COLO668 (cell line): ENCODE results near the gene NOTCH4.

Experiments
- DNase-seq: peaks from one replicate; lab custom pipeline; 2025; ENCODE audit not compliant: unreplicated experiment; lab: John Stamatoyannopoulos, UW

The NOTCH4 gene

DNA sequence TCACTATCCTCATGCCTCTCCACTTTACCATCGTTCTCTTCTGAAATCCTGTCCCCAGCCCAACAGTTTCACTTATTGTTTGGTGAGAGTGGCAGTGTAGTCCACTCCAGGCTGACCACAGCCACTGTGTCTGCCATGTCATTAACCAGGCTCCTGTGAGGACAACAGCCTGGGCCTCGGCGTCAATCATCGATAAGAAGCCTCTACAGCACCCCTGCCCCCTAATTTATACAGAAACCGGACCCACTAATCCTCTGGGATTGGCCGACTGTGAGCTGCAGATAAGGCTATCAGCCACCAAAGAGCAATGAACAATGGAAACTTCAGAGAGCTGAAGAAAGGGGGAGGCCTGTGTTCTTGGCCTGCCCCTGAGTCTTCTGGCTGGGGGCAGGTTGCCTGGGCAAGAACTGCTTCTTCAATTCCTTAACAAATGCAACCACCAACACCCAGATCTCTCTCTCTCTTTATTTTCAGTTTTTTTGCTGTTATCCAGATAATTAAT is 56.1 kb downstream of the NOTCH4 start:
- peak; percentile 15 for DNase-seq

DNA sequence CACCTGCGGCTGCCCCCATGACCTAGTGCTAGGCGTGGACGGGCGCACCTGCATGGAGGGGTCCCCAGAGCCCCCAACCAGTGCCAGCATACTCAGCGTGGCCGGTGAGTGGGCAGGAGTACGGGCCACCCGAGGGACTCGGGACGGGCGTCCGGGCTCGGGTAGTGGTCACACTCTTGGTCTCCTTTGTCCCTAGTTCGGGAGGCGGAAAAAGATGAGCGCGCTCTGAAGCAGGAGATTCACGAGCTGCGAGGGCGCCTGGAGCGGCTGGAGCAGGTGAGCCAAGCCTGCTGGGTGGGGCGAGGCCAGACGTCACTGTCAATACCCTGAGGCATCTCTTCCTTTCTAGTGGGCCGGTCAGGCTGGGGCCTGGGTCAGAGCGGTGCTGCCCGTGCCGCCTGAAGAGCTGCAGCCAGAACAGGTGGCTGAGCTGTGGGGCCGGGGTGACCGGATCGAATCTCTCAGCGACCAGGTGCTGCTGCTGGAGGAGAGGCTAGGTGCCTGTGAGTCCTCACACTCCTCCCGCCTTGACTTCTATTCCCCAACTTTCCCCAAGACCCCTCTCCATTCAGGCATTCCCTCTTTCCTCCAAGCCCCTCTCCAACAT is 56.6 kb downstream of the NOTCH4 start:
- peak; percentile 87 for DNase-seq

DNA sequence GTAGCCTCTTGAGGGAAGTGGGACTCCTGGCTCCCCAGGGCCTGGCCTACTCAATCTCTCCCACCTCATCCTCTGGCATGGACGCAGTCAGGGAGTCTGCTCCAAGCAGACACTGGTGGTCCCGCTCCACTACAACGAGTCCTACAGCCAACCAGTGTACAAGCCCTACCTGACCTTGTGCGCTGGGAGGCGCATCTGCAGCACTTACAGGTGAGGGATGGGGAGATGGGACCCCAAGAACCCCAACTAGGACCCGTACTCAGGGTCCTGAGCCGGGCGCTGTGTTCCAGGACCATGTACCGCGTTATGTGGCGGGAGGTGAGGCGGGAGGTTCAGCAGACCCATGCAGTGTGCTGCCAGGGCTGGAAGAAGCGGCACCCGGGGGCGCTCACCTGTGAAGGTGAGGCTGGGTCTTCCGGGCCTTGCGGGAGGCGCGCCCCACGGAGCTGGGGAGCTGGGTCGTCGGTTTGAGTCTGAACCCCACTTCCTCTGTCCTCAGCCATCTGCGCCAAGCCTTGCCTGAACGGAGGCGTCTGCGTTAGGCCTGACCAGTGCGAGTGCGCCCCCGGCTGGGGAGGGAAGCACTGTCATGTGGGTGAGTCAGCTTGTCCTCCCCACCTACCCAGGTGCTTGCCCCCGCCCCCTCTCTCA is 57.3 kb downstream of the NOTCH4 start:
- DNase-seq: peak; percentile 86

DNA sequence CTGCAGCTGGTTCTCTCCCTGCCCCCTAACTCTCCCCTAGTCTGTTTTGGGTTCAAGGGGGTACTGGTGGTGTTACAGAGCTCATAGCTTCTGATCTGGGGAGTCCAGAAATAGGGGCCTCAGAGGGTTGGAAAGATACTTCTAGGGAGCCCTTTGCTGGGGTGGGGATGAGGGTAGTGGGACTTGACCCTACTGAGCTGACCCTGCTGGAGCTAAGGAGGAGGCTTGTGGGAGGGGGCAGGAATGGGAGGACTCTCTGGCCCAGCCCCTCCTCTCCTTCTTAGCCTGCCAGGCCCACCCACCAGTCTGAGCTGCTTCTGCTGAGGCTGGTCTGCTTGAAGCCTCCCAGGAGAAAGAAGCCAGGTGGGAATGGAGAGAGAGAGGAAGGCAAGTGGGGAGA is 59.6 kb downstream of the NOTCH4 start, which contains the start of gene EGFL8:
TSS of gene EGFL8 (plus strand) at position 301 of the 400 bp plus-strand sequence. CDS start 1,571 bp downstream, outside the sequence.
- no peak for DNase-seq

DNA sequence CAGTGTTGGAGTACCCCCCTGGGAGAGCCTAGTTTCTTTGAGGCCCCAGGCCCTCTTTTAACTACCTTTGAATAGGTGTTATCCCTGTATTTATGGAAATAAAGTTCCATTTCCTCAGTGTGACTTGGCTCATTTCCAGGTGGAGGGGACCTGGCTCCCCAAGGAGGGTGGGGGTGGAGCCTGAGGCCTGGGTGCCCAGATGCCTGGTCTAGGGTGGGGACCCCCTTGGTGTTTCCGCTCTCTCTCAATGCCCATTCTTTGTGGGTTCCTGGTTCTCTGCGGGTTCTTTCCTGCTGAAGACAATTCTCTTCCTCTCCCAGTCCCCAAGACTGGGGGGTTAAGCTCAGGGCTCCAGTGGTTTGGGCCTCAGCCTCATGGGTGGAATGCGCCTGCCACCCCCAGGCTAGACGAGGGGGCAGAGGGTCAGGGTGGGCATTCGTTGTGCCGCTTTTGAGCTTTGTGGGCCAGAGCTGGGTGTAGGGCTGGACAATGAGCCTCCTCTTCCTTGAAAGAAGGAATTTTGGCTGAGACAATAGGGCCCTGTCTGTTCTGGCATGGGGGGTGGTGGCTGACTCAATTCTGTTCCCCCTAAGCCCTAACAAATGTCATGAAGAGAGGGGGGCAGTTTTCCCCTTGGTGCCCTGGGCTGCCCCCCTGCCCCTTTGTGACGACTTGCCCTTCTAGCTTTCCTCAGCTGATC is 60.2 kb downstream of the NOTCH4 start:
- DNase-seq: no peak

DNA sequence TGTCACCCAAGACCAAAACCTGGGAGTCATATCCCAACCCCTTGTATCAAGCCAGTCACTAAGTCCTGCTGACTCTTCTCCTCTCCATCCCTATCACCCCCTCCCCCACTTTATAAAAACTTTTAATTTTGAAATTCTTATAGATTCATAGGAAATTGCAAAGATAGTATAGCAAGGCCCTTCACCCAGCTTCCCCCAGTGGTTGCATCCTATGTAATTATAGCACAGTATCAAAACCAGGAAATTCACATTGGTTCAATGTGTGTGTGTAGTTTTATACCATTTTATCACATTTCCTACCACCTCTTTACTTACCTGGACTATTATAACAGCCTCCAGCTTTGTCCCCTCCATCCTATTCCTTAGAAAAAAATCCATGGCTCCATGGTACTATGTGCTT is 65.8 kb downstream of the NOTCH4 start:
- no peak for DNase-seq

DNA sequence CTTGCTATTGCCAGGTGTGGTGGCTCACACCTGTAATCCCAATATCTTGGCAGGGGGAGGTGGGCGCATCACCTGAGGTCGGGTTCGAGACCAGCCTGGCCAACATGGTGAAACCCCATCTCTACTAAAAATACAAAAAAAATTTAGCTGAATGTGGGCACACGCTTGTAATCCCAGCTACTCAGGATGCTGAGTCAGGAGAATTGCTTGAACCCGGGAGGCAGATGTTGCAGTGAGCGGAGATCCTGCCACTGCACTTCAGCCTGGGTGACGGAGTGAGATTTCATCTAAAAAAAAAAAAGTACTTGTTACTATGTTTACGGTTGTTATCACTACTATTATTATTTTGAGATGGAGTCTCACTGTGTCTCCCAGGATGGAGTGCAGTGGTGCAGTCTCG is 67.0 kb downstream of the NOTCH4 start:
- DNase-seq: no peak

DNA sequence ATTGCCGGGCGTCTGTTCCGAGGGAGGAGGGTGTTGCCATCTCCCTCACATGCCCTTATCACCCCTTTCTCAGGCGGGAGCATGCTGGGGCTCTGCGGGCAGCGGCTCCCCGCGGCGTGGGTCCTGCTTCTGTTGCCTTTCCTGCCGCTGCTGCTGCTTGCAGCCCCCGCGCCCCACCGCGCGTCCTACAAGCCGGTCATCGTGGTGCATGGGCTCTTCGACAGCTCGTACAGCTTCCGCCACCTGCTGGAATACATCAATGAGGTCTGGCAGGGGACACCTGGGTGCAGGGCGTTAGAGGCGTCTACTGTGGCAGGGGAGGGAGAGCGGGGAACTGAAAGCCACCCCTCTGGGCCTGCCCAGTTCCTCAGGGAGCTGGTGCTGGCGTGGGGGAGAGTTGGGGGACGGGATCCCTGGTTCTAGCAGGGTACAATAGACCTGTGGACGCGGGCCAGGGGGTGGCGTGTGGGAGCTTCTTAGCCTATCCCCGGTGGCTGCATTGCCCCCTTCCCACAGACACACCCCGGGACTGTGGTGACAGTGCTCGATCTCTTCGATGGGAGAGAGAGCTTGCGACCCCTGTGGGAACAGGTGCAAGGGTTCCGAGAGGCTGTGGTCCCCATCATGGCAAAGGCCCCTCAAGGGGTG is 69.2 kb downstream of the NOTCH4 start:
- peak; percentile 70 for DNase-seq

DNA sequence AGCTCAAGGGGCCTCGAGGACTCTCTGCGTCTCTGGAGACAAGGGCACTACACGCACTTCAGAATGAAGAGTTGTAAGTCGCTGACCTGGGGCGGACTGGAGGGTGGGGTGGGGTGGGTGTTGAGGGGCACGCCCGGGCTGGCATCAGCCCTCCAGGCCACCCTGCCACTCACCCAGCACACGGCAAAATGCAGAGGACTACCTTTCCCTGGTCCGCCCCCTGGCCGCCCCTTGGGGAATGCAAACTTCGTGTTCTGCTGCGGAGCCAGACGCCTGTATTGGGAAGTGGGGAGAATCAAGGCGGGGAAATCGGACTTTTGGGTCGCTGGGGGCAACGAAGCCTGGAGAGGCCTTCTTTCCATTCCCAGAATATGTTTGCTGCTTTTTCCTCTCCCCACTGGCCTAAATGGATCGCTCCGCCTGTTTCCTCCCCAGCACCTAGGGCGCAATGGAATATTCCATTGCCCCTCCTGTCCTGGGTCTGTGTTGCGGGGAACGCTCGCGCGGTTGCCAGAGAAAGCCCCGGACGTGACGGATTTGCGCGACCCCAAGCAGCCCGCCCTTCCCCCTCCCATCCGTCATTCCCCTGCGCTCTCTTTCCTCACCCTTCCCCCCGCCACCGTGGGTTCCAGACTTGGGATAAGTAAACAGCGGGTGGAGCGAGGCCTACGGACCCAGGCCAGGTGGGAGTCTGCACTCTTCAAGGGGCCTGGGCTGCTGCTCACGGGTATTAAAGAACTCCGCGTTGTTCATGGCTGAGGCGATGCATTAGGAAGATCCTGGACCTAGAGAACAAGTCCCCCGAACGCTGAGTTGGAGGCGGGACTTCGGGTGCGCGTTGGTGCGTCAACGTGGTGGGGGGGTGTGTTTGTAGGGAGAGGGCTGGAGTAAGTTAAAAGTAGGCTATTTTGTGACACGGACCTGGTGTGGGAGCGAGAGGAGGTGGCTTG is 70.0 kb downstream of the NOTCH4 start, which contains the start of gene PPT2:
TSS of gene PPT2 (plus strand) at position 578 of the 950 bp plus-strand sequence. CDS start 454 bp downstream, outside the sequence.
- DNase-seq: peak; percentile 77

DNA sequence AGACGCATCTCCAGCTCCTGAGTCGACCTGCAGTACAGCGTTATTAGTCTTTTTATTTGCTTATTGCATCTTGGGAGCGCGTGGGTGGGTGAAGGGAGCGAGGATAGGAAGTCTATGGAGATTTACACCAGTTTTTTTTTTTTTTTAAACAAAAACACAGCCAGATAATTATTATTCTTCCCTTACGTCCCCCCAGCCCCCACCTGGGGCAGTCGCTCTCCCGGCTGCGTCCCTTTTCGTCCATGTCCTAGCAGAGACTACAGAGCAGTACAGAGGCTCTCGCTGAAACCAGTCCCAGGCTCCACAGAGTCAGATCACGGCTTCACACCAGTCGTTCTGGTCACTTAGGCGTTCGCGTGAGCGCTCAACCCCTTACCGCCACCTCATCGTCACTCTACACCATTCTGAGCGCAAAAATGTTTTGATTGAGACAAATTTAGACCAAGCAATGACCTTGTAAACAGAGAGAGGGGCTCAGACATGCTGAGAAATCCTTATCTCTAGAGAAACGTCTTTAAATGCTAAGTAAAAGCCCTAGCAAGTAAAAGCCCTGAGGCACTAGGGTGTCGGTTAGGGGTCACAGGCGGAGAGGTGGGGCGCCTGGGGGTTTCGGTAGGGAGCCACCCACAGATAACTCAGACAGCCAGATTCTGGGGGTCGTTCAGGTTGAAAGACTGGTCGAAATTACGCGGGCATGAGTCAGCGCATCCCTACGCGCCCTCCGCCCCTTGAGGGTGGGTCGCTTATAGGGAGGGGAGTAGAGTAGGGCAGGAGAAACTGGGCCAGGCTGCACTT is 70.9 kb downstream of the NOTCH4 start:
- DNase-seq: no peak

DNA sequence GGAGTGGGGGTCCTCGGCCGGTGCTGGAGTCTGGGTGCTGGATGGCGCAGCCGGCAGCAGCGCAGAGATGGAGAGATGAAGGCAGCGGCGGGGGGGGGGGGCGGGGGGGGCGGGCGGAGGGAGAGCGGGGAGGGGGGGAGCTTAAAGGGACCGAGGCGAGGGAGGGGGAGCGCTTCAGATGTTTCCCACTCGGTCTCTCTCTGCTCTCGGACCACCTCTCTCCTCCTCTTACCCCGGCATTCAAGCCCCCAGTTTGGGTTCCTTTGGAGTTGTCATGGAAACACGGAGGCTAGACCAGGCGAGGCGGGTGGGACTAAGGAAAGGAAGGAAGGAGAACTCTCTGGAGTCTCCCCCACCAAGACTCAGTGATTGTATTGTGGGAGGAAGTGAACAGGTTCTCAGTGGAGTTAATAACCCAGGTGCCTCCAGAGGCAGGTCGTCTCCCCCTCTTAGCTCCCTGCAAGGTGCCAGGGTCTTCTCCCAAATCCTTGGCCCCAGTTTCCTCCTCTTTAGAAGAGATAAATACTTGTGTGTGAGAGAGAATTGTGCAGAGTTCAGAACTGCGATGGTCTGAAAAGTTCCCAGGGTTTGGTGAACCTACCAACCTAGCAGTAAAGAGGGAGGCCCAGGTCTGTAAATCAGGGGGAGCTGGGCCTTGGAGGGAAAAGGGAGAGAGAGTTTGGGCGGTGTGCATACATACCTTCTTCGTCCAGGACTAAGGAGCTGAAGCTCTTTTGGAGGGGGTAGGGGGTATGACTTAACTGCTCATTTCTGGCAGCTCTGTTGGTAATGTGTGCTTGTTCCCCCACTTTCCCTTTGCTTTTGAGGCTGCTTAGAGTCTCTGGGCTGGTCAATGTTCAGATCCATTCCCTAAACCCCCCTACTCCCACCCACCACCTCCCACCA is 71.8 kb downstream of the NOTCH4 start, which contains the start of gene PRRT1:
TSS of gene PRRT1 (minus strand) at position 77 of the 906 bp plus-strand sequence. CDS start 112 bp downstream, outside the sequence.
- DNase-seq: no peak

DNA sequence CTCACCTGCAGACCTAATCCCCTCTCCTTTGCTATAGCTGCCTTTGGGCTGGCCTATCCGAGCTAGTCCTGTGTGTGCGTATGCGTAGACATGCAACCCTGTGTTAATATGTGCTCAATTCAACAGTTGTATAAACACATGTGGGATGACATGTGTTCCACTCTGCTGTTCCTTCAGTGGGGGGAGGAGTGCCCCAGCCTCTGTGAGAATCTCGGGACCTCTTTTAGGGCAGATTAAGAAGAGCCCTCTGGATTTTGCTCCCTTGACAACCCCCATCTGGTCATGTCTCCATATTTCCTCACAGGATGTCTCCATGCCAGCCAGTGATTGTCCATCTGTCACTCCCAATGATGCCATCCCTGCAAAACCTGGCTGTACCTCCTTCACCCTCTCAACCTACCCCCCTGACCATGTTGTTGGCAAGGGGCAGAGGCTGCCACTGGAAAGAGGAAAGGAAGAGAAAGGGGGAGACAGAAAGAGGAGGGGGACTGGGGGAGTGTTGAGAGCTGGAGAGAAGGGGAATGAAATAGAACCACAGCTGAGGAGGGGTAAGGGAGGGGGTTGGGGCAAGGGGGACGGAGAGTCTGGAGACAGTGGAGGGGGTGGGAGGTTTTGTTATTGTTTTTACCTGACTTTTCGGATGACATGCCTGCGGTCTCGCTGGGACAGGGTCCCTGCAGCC is 72.5 kb downstream of the NOTCH4 start:
- no peak for DNase-seq

DNA sequence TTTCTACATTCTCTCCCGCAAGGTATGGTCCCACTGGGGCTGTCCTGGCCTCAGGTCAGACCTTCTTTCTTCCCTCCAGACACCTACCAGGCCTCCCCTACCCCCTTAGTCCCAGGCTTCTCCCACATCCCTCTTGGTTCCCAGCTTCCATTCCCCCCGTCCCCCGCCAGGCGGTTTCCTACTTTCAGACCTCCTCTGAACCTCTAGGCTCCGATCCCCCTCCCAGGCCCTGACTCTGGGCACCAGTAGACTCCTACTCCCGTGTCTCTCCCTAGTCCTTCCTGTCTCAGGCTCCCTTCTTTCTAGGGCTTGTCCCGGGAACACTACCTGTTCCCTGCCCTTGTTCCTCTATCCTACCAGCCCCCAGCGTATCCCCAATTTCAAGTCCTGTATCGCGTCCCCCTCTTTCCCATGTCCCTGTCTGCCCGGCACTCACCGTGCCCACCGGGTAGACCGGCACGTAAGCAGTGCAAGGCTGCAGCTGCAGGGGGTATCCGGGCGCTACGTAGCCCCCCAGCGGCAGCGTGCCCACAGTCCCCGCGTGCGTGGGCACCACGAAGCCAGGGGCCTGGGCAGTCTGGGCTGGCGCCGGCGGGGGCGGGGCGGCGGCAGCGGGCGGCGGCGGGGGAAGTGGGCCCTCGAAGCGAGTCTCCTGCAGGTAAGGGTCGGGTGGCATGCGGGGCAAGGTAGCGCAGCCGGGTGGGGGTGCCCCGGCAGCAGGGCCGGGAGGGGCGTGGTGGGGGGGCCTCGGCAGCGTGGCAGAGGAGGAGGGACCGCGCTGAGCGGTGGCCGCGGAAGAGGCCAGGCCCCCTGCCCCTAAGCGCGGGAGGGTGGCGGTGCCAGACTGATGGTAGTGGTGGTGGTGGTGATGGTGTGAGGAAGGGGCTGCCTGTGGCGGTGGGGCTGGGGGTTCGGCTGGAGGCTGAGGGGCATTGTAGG is 73.7 kb downstream of the NOTCH4 start:
- no peak for DNase-seq

DNA sequence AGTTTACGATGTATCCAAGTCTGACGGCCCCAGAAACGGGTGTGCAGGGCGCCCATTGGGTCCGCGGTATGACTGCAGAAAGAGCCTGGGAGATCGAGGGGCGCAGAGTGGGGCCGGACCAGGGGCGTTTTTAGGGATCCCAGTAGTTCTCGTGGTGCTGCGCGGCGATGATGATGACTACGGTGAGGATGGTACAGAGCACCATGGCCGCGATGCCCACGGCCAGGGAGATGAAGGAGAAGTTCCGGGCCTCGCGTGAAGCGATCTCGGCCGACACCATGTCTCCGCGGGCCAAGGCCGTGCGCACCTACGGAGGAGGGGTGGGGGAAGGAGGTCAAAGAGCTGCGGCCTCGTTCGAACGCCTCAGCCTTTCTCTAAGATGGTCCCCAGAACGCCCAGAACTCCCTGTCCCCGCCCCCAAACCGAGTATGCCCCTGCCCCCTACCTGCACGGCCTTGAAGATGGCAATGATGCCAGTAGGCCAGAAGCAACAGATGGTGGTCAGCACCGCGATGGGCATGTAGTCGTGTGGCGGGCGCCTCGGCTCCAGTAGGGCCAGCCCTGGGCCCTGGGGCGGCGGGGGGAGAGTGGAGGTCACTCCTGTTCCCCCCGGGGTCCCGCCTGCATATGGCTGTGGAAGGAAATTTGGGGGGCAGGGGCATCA is 74.6 kb downstream of the NOTCH4 start:
- DNase-seq: no peak

DNA sequence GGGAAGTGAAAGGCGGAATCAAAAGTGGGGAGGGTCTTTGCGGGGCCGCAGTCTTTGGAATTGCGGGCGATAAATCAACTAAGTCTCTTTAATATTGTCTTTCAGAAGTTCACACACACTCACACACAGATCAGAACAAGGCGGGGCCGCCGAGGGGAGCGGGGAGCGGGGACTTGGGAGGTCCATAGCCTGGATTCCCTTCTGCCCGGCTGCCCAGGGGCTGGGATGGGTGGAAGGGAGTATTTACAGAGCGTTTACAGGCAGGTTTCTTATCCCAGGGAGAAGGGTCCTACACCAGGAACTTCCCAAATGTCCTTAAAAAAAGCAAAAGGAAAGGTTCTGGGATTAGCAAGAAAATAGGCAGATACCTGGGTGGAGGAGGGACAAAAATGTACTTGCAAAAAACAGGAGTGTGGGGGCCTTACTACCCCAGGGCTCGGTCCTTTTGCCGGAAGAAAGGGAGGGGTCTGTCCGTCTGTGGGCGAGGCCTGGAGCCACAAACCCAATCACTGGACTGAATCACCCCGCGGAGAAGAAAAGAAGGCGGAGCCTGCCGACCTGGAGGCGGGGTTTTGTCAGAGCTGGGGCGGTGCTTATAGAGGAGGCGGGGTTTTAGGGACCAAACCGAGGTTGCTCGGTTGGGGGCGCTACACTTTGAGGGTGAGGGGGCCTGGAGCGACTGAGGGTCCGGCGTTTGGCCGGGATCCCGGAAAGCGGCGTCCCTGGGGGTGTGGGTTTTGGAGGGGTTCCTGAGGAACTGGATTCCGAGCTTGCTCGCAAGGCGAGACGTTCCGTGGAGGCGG is 75.4 kb downstream of the NOTCH4 start:
- no peak for DNase-seq
